Activated naive CD4-positive, alpha-beta T cell treated with anti-CD3 and anti-CD28 coated beads, Interleukin-2, amount 10 ng/mL, durations not matched to agents 5 hours and 36 hours (primary cell): ENCODE data around the gene CPEB2. TPM values are rescaled to one million over a fixed set of nuclear protein-coding genes. Genes with fewer than 3 reads are reported as not detected.

ENCODE experiments used
- total RNA-seq, 2 experiments: library from RNA; stranded (reverse); gene quantifications; one replicate each; pipeline ENCODE4 v1.2.3, GENCODE V29; 2021

Gene CPEB2
- 10 to 100 TPM; 14.8 to 15.8 TPM for total RNA-seq

GRCh38 chr4:15001869-15002658, at the start of gene CPEB2:
Gene CPEB2, plus strand, starts transcription at chr4:15002481. Its CDS starts 193 bp downstream, at chr4:15002674.

